Bone marrow (tissue), 2 donors: ENCODE results near the gene ZNF135.

Experiments
- DNase-seq, 2 donors: peaks; one replicate each; lab custom pipeline; 2025; lab: John Stamatoyannopoulos, UW

The ZNF135 gene

DNA sequence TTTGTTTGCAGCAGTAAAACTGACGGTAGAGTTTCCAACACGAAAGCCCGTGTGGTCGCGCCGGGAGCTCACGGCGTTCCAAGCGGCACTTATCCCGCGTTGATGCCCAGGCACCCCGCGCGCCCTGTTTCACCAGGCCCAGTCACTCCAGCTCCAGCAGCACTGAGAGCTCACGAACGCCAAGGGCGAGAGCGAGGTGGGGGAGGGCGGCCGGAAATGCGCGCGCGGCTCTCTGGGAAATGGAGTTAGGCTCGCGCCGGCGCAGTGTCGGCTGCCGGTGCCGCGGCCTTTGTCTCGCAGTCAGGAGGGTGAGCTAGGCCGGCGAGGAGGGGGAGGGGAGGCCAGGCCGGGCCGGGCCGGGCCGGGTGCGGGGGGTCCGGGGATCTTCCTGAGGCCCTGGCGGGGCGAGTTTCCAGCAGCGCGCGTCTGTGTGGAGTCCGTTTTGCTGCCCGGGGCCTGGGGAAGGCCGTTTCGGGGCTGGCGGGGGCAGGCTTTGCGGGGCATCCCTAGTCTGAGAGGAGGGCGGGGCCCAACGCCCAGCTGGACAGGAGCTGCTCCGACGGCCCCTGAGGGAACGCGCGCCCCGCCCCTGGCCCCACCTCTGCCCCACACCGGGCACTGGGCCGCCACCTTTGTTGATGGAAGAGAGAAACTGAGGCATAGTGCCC lies at the start of gene ZNF135:
ZNF135 (plus strand) TSS at position 280 of the 668 bp plus-strand sequence. CDS start 721 bp downstream, outside the sequence.
- peak; percentile 3 to 70 for DNase-seq

- no peak for DNase-seq
Measured at GRCh38 chr19:58009301-58009665, 49.8 kb upstream of the ZNF135 start.

GRCh38 chr19:58009666-58010301 lies 49.3 kb upstream of the ZNF135 start:
- DNase-seq, result peak in 1 of 2 donors; percentile 49

- no peak for DNase-seq
Measured at GRCh38 chr19:58010507-58010906, 48.6 kb upstream of the ZNF135 start.

DNA sequence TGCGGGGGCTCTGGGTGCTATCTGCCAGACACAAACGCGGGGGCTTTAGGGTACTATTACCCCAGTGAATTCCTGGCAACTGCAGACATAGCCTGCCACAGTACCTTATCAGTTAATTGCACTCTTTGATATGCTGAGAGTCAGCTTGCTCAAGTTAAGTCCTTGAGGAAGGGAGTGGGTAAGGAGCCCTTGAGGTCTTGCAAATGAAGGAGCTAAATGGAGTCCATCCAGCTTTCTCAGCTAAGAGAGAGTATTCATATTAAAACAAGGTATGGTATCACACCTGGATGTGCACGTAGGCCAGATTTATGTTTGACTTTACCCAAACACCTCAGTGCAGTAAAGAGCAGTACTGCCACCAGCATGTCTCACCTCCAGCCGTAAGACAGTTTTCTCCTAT lies 44.9 kb upstream of the ZNF135 start:
- DNase-seq, result no peak

DNA sequence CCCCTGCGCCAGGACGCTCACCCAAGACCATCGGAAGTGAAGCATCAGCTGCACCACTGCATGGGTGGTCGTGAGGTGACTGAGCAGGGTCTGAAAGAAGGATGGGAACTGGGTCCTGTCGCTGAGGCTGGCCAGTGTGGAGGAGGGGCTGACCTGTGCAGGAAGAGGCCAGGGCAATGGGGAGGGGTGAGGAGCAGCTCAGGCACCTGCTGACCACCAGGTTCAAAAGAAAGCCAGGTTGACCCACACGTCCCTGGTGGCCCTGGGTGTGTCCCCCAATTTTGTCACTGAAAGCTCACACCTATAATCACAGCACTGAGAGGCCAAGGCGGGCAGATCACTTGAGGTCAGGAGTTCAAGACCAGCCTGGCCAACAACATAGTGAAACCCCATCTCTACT lies 39.0 kb upstream of the ZNF135 start:
- DNase-seq, result no peak

GRCh38 chr19:58021541-58022282 lies 37.4 kb upstream of the ZNF135 start:
- peak in 1 of 2 donors; percentile 38 for DNase-seq

DNA sequence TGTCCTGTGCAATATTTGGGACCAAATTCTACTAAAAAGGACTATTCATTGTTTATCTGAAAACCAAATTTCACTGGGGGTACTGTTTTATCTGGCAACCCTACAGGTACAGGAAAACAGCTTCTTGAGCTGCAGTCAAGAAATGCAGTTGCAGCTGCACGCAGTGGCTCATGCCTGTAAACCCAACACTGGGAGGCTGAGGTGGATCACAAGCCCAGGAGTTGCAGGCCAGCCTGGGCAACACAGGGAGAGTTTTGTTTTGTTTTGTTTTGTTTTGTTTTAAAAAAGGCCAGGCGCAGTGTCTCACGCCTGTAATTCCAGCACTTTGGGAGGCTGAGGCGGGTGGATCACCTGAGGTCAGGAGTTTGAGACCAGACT lies 36.8 kb upstream of the ZNF135 start:
- no peak for DNase-seq

GRCh38 chr19:58024661-58025060 lies 34.4 kb upstream of the ZNF135 start:
- DNase-seq, result no peak

- DNase-seq, result no peak
Measured at GRCh38 chr19:58033741-58034476, 25.2 kb upstream of the ZNF135 start, which contains the start of gene ZSCAN1. ZSCAN1 (plus strand) TSS chr19:58034025; CDS start chr19:58037837, 3,812 bp downstream.

- DNase-seq, result no peak
Measured at GRCh38 chr19:58034477-58034793, 24.6 kb upstream of the ZNF135 start.

- DNase-seq, result no peak
Measured at GRCh38 chr19:58035863-58036262, 23.2 kb upstream of the ZNF135 start.

DNA sequence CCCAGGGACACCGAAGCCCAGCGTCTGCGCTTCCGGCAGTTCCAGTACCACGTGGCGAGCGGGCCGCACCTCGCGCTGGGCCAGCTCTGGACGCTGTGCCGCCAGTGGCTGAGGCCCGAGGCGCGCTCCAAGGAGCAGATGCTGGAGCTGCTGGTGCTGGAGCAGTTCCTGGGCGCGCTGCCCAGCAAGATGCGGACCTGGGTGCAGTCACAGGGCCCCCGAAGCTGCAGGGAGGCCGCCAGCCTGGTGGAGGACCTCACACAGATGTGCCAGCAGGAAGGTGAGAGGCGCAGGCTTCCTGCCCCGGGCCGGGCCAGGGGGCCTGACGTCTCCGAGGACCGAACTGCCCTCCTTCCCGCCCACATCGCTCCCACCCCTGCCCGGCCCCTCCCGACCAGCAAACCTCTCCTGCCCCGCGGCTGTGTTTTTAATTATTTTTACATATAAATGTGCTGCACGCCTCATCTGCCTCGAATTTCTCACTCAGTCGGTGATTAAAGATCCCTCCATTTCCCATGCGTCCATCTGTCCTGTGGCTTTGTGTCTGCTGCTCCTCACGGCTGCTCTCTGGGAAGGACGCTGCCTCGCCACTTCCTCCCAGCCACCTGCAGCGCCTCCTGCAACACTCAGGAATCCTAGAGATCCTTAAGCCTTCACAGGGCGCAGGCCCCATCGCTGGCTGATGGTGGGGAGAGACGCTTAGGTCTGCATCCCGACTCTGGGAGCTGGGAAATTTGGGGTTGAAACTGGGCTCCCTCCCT lies 21.0 kb upstream of the ZNF135 start:
- DNase-seq, result no peak

DNA sequence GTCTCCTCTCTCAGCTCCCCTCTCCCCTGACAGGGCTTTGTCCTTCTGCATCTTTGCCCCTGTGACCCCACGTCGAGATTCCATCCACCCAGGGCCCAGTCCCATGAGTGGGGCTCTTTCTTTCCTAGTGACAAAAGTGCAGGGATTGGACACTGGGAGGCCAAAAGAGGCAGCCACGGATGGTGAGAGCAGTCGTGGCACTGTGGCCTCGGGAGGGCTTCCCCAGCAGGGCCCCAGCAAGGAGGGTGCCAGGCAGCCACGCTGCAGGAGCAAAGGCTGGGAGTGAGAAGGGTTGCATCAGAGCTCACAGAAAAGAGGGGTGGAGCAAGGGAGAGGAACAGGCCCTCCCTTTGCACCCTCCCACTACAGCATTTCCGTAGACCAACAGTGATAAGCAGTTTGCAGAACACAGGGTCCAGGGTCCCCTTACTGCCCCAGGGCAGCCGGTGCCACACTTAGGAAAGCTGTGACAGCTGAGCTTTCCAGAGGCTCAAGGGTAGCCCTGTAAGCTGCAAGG lies 20.3 kb upstream of the ZNF135 start:
- DNase-seq, result no peak

DNA sequence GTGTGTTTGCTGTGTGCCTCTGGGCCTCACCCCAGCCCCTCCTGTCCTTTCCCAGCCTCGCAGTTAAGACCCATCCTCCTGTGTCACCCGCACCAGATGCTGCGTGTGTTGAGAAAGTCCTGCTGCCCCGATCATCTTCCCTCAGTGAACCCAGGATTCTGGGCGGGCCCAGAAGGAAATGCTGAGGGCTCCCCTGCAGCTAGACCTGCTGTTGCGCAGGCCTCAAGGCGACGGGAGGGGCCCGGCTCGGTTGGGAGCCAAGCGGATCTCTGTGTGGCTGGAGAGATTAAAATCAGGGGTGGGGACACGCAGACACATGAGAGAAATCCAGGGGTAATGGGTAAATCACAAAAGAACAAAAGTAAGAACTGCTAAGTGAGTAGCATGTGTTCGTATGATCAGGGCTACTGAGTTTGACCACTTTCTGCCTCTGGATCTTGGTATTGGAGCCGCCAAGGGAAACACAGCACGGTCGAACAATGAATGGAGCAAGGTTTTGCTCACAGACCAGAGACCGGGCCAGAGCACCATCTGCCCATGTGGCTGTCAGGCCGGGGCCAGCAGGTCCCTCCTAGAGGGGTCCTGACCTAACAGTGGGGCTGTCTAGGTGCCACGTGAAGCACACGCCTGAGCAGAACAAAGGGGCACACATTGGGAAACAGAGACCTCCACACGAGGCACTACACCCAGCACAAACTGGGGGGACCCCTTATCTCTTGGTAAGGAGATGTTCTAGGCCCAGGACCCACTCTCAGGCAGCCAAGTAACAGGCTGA lies 18.1 kb upstream of the ZNF135 start:
- DNase-seq, result no peak

GRCh38 chr19:58042495-58043340 lies 16.4 kb upstream of the ZNF135 start:
- no peak for DNase-seq

GRCh38 chr19:58044391-58044790 lies 14.7 kb upstream of the ZNF135 start:
- DNase-seq, result no peak

- no peak for DNase-seq
Measured at GRCh38 chr19:58044886-58045285, 14.2 kb upstream of the ZNF135 start.

DNA sequence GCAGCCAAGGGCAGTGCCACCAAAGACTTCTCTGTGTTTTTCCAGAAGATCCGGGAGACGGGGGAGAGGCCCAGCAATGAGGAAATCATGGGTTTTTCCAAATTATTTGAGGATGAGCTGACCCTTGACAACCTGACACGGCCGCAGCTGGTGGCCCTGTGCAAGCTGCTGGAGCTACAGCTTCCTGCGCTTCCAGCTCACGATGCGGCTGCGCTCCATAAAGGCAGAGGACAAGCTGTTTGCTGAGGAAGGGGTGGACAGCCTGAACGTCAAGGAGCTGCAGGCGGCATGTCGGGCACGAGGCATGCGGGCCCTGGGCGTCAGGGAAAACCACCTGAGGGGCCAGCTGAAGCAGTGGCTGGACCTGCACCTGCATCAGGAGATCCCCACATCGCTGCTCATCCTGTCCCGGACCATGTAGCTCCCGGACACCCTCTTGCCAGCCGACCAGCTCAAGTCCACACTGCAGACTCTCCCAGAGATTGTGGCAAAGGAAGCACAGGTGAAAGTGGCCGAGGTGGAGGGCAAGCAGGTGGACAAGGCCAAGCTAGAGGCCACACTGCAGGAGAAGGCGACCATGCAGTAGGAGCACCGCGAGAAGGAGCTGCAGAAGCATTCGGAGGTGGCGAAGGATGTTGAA lies 13.6 kb upstream of the ZNF135 start:
- DNase-seq, result no peak
